ENCODE measurements around the gene ANKRD52.

- TF ChIP-seq POLR2AphosphoS5 (IDR thresholded peaks at IDR 0.05; ENCODE audit: low read depth) (no peak), CTCF (conservative IDR thresholded peaks at IDR 0.05; ENCODE audit: low read depth in 2 of 2) (no peak), NANOG (IDR thresholded peaks at IDR 0.05; ENCODE audit: borderline replicate concordance) (no peak), ZNF114 (CRISPR knock-in tag; IDR thresholded peaks at IDR 0.05) (no peak), JUNB (IDR thresholded peaks at IDR 0.05; ENCODE audit: unreplicated experiment) (no peak), EZH2phosphoT487 (IDR thresholded peaks at IDR 0.05; ENCODE audit: unreplicated experiment) (no peak), CREB1 (CRISPR knock-in tag; IDR thresholded peaks at IDR 0.05; ENCODE audit: low read depth) (no peak)
- TF ChIP-seq, protein P1, sequence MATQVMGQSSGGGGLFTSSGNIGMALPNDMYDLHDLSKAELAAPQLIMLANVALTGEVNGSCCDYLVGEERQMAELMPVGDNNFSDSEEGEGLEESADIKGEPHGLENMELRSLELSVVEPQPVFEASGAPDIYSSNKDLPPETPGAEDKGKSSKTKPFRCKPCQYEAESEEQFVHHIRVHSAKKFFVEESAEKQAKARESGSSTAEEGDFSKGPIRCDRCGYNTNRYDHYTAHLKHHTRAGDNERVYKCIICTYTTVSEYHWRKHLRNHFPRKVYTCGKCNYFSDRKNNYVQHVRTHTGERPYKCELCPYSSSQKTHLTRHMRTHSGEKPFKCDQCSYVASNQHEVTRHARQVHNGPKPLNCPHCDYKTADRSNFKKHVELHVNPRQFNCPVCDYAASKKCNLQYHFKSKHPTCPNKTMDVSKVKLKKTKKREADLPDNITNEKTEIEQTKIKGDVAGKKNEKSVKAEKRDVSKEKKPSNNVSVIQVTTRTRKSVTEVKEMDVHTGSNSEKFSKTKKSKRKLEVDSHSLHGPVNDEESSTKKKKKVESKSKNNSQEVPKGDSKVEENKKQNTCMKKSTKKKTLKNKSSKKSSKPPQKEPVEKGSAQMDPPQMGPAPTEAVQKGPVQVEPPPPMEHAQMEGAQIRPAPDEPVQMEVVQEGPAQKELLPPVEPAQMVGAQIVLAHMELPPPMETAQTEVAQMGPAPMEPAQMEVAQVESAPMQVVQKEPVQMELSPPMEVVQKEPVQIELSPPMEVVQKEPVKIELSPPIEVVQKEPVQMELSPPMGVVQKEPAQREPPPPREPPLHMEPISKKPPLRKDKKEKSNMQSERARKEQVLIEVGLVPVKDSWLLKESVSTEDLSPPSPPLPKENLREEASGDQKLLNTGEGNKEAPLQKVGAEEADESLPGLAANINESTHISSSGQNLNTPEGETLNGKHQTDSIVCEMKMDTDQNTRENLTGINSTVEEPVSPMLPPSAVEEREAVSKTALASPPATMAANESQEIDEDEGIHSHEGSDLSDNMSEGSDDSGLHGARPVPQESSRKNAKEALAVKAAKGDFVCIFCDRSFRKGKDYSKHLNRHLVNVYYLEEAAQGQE (IDR thresholded peaks at IDR 0.05; ENCODE audit: unreplicated experiment), result no peak
These were observed 27.0 kb downstream of the ANKRD52 start for GRCh38 chr12:56231184-56231582.
